ENCODE results near the gene C1orf159.
"Not testable (repeated sequence)": the region's sequence is repeated elsewhere in the genome, so short reads cannot be mapped to it uniquely, and the experiment has no call there.

C1orf159 gene

DNA sequence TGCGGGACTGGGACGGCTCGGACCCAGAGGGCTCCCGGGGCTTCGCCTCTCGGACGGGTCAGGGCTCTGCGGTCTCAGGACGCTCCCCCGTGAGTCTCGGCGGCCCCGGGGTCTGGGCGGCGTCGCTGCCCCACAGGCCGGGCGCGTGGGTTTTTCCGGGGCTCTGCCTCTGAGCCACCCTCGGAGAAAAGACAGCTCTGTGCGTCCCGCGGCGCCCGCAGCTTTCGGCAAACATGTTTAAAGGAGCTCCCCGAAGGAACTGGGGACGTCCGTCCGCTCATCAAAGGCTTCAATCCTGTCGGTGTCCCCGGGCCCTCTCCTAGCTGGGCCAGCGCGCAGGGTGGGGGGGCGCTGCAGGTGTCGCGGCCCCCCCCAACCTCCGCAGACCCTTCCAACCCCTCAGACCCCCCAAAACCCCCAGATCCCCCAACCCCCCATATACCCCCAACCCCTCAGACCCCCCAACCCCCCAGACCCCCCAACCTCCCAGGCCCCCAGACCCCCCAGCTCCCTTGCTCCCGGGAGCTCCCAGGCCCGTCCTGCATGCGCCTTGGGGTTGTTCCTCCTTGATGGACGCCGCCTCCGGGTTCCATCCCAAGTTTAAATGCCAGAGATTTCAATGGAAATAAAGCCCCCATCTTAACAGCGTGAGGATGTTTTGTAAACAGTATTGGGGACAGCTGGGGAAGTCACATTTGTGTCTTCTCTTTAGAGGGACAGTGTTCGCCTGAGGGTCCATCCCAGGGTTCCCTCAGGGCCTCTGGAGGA, 996 bp upstream of the C1orf159 start:
- peak; percentile 10 for DNase-seq

DNA sequence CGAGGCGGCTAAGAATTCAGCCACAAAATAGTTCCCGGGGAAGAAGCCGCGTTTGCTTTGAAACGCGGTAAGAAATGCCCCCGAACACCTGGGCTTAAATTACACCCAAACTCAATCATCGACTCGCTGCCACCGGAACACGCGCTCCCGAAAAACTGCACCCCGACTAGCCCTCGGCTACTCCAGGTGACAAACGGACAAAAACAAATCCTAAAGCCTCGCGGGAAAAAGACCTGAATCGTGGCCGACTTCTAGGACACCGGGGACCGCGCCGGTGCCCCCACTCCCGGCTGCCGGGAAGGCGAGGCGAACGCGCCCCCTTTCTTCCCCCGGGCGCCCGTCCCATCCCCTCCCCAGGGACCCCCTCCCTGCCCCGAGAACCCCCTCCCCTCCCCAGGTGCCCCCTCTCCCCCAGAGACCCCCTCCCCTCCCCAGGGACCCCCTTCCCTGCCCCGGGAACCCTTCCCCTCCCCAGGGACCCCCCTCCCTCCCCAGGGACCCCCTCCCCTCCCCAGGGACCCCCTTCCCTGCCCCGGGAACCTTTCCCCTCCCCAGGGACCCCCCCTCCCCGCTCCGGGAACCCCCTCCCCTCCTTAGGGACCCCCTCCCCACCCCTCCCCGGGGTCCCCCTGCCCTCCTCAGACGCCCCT, 628 bp downstream of the C1orf159 start:
- peak; percentile 33 for DNase-seq

DNA sequence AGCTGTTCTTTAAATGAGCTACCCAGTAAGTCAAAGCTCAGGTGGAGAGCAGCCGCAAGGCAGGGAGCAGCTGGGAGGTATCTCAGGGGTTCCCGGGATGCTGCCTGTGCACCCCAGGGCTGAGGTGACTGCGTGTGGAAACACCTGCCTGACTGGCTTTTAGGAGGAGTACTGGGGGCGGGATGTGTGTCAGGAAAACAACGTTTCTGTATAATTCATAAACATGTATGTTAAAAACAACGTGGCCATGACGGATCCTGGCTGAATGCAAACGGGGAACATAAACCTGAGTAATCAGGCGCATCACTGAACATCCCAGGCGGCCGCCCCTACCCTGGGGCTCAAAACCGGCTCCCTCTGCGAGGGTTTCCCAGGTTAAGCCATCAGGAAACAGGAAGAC, 1.5 kb downstream of the C1orf159 start:
- no peak for DNase-seq

DNA sequence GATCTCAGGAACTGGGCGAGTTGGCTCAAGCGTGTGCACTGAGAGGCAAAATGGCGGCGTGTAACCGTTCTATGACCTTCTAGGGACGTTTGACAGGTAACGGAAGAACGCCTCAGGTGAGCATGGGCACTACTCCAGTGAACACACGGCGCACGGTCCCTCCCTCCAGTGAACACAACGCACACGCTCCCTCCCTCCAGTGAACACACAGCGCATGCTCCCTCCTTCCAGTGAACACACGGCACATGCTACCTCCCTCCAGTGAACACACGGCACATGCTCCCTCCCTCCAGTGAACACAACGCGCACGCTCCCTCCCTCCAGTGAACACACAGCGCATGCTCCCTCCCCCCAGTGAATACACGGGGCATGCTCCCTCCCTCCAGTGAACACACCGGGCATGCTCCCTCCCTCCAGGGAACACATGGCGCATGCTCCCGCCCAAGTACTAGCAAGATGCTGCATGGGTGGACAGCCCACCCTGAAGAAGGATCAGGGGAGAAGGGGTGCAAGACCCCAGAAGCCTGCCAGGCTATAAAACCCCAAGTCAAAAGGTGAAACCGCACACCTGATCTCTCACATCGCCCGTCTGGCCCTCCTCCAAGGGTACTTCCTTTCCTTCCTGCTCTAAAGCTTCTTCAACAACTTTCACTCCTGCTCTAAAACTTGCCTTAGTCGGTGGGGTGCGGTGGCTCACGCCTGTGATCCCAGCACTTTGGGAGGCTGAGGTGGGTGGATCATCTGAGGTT, 3.5 kb downstream of the C1orf159 start:
- no peak for DNase-seq

DNA sequence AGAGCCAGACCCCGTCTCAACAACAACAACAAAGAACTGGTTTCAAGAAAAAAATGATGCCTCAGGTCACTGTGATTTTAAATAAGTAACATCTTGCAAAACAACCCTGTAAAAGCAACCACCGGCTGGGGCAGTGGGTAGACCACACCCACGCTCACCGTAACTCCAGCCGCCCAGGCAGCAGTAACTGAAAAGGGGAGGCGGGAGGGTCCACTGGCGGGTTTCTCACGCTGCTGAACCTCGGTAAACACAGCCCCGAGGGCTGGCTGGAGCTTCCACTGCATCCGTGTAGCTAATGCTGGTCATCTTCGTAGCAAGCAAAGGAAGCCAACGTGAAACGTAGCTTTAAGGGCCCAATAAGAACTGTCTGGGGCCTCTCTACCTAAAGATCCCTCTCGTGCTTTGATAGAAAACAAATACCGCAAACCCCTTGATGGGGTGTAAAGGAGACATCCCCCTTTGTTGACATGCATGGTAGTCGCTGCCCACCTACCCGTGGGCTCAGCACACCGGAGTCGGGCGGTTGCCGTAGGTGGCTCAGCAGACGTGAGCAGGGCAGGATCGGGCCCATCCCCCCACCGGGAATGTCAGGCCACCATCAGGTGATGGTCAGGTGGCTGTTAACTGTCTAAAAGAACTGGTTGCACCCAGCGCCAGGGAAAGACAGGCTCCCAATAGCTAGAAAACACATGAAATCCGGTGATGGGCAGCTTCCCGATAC, 4.2 kb downstream of the C1orf159 start:
- no peak for DNase-seq

DNA sequence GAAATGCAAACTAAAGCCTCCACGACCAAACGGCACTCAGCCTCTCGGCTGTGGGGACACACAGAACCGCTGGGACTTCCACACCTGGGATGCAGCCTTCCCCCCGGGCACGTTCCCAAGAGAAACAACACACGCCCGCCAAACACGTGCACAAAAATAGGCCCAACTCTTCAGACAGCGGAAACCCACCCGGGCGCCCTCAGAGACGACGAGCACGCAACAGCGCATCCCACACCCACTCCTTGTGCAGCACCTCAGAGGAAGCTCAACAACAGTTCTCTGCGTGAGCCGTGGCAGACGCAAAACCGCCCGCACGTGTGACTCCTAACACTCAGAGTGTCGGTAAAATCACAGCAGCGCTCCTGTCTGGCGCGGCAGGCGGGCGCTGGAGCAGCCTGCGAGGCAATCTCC, 5.3 kb downstream of the C1orf159 start:
- no peak for DNase-seq

DNA sequence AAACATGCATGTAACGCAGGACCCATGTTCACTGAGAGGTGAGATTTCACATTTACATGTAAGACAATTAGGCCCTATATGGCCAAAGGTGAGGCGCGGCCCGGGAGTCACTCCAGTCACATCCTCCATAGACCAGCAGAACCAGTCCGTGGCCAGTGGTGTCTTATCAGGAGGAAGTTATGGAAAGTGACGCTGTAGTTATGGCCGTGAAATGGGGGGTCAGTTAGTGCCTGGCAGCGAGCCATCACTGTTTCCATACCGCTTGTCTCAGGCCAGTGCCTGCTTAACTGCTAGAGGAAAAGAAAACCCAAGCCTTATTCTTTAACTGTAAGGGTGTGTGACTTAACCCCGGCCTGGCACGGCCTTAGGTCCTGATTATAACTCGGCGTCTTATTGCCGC, 6.1 kb downstream of the C1orf159 start:
- DNase-seq: no peak

DNA sequence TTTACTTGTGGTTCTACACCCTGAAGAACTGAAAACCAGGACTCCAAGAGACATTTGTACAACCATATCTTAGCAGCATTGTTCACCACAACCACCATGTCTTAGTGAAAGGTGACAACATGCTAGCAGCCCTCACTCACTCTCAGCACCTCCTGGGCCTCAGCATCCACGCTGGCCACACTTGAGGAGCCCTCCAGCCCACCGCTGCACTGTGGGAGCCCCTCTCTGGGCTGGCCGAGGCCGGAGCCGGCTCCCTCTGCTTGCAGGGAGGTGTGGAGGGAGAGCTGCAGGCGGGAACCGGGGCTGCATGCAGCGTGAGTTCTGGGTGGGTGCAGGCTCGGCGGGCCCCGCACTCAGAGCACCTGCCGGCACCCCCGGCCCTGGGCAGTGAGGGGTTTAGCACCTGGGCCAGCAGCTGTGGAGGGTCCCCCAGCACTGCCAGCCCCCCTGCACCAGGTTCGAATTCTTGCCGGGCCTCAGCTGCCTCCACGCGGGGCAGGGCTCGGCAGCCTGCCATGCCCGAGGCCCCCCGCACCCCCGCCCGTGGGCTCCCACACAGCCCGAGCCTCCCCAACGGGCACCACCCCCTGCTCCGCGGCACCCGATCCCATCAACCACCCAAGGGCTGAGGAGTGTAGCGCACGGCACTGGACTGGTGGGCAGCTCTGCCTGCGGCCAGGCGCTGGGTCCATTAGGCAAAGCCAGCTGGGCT, 9.2 kb downstream of the C1orf159 start:
- no peak for DNase-seq

DNA sequence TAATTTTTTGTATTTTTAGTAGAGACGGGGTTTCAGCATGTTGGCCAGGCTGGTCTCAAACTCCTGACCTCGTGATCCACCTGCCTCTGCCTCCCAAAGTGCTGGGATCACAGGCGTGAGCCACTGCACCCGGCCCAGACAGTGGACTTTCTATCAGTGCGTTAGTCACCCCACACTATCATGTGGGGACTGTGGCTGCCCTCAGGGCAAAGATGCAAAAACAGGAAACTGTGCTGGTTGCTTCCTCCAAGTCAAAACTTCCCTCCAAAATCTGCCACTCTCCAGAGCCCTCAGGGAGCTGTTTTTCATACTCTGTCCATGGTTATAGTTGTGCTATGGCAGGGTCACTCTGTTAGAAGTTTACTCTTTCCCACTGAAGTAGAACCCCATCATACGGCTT, 11.7 kb downstream of the C1orf159 start:
- not testable (repeated sequence) for DNase-seq

DNA sequence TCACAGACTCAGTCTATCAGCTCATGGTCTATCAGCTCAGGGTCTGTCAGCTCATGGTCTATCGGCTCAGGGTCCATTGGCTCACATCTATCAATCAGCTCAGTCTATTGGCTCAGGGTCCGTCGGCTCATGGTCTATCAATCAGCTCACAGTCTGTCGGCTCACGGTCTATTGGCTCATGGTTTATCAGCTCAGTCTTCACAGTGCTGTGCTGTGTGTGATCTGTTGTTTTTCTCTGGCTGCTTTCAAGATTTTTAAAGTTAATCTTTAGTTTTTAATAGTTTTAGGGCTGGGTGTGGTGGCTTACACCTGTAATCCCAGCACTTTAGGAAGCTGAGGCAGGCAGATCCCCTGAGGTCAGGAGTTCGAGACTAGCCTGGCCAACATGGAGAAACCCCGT, 14.4 kb downstream of the C1orf159 start:
- no peak for DNase-seq

DNA sequence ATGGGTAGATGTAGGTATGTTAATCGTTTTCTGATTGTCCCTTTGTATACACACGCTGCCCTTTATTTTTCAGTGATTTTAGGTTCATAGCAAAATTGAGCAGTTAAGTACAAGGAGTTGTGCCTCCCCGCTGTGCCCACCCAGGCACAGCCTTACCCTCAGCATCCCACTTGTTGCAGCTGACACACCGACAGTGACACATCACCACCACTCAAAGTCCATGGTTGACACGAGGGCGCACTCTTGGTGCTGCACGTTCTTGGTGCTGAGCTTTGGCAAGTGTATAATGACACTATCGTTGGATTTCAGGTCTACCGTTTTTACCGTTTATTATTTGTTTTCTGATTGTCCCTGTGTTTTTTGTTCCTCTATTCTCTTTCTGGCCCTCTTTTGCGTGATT, 15.6 kb downstream of the C1orf159 start:
- DNase-seq: no peak

DNA sequence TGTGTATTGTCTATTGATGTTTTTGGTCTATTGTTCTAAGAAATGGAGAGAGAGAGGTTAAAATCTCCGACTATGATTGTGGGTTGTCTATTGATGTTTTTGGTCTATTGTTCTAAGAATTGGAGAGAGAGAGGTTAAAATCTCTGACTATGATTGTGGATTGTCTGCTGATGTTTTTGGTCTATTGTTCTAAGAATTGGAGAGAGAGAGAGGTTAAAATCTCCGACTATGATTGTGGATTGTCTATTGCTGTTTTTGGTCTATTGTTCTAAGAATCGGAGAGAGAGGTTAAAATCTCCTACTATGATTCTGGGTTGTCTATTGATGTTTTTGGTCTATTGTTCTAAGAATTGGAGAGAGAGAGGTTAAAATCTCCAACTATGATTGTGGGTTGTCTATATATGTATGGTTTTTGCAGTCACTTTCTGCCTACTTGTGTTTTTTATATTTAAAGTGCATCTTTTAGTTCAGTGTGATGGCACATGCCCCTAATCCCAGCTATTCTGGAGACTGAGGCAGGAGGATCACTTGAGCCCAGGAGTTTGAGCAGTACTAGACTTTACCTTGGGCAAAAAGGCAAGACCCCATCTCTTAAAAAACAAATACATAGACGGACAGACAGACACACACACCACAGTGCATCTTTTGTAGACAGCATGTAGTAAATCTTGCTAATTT, 16.2 kb downstream of the C1orf159 start:
- no peak for DNase-seq

DNA sequence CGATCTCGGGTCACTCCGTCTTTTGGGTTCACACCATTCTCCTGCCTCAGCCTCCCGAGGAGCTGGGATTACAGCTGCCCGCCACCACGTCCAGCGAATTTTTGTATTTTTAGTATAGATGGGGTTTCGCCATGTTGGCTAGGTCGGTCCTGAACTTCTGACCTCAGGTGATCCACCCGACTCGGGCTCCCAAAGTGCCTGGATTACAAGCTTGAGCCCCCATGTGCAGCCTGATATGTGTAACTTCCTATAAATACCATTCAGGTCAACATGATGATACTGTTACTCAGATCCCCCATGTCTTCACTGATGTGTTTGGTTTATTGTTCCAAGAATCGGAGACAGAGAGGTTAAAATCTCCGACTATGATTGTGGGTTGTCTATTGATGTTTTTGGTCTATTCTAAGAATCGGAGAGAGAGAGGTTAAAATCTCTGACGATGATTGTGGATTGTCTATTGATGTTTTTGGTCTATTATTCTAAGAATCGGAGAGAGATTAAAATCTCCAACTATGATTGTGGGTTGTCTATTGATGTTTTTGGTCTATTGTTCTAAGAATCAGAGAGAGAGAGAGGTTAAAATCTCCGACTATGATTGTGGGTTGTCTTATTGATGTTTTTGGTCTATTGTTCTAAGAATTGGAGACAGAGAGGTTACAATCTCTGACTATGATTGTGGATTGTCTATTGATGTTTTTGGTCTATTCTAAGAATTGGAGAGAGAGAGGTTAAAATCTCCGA, 17.0 kb downstream of the C1orf159 start:
- no peak for DNase-seq

DNA sequence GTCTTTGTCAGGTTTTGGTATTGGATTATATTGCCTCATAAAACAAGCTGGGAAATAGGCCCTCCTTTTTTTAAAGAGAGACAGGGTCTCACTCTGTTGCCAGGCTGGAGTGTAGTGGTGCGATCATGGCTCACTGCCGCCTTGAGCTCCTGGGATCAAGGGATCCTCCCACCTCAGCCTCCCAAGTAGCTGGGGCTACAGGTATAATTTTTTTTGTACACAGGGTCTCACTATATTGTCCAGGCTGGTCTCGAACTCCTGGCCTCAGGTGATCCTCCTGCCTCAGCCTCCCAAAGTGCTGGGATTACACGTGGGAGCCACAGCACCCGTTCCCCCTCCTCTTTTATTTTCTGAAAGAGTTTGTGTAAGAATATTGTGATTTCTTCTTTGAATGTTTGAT, 19.8 kb downstream of the C1orf159 start:
- DNase-seq: not testable (repeated sequence)

DNA sequence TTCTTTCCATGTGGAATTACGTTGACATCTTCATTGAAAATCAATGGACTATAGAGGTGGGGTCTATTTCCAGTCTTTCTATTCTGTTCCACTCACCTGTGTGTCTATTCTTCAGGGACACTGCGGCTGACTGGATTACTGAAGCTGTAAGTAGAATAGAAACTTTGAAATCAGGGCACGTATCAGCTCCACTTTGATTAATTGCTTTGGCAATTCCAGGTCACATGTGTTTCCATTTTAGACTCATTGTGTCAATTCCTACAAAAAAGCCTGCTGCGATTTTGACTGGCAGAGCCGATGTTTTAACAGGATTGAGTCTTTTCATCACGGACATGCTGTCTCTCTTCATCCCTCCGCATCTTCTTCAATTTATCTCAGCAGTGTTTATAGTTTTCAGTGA, 20.9 kb downstream of the C1orf159 start:
- DNase-seq: no peak

DNA sequence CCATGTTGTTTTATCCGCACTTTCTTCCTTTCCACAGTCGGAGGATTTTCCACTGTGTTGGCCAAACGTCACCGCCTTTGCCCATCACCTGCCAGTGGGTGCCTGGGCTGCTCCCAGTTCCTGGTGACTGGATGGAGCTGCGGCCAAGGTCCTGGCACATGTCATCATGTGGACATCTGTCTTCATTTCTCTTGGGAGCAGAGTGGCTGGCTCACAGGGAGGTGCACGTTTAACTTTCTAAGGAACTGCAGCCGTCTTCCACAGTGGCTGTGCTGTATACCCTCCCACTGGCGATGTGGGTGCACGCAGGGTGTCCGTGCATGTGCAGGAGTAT, 22.3 kb downstream of the C1orf159 start:
- DNase-seq: no peak

DNA sequence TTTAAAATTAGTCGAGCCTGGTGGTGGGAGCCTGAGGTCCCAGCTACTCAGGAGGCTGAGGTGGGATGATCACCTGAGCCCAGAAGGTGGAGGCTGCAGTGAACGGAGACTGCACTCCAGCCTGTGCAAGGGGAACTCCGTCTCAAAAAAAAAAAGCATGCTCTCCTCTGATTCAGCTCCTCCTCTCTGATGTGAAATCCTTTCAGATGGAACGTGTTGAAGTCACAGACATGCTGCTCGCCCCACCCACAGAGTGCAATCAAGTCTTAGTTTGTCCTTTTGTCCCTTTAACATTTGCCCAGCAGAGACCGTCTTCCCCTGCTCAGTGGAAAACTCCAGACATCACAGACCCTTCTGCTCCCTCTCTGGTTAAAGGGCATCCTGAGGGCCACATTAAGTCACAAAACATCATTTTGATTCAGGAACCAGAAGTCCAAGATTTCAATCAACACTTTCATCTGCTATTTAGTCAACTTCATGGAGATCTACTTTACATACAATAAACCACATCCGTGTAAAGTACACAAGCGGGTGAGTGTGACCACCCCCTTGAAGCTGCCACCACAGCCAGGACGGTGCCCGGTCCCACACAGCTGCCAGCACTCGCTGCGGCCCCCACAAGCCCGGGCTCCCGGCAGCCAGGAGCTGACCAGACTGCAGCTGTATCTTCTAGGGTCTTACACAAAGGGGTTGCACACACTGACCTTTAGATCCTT, 22.8 kb downstream of the C1orf159 start:
- DNase-seq: no peak

DNA sequence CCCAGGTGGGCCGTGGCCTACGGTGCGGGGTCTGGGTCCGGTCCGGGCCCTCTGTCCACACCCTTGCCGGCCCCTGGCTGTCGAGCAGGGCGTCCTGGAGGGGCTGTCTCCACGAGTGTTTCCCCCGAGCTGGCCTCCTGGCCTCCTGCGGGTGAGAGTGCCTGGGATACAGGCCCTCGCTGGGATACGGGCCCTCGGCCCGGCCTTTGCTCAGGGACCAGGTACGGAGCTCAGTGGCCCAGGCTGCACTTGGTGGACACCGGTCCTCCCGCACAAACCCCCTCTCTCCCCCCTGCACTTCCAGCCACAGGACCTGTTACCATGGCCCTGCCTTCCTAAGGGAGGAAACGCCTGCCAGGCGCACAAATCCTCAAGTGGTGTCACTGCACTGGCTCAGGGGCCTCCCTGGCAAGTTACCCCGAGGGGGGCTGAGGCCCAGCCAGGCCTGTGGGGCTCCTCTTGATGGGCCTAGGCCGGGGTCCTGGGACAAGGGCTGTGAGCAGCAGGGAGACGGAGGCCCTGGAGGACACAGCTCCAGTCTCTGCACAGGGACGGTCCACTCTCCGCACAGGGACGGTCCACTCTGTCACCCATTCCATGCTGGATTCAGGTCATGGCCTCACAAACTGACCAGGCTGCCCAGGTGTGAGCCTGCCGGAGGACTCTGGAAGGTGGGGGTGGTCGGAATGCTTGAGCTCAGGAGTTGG, 23.6 kb downstream of the C1orf159 start:
- DNase-seq: no peak

DNA sequence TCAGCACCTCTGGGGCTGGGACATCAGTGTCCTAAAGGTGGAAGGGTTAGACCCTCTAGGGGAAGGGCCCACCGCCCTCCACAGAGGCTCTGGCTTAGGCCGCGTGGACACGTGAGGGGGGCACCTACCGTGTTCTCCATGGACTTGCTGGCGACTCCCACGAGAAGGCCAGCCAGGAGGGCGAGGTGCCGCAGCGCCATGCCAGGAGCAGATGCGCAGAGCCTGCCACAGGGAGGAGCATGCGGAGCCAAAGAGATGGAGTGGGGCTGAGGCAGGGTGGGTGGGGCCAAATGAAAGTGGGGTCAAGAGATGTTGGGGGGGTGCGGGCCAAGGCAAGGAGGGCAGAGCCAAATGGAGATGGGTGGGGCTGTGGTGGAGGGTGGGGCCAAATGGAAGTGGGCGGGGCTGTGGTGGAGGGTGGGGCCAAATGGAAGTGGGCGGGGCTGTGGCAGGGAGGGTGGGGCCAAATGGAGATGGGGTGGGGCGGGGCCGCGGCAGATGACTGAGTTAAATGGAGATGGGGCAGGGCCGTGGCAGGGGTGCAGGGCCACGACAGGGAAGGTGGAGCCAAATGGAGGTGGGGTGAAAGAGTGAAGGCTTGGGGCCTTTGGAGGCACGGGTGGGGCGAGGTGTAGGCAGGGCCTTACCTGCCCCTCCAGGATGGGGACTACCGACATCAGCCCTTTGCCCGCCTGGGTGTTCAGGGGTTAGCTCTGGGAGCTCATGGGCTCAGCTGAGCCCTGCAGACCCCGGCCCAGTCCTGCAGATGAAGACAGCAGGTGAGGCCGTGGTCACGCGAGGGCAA, 24.3 kb downstream of the C1orf159 start:
- no peak for DNase-seq
